Measurements from ENCODE around the gene CXXC5.
A peak's percentile ranks its signal among the peaks of the same experiment; 100 is the strongest.

CXXC5 gene

GRCh38 chr5:139668924-139669661, 20.9 kb downstream of the CXXC5 start:
- no peak for DNase-seq
- Histone ChIP-seq H3K4me1 (ENCODE audit: insufficient read depth, low read length) (peaks cover 68% of the 10 kb centered on the region), H3K4me2 (ENCODE audit: insufficient read depth, low read length) (peak overlapping the region; percentile 69), H3K36me3 (ENCODE audit: insufficient read depth, low read length) (no peaks in the 10 kb centered on the region), H4K20me1 (ENCODE audit: insufficient read depth, low read length) (peaks cover 27% of the 10 kb centered on the region), H3K27me3 (ENCODE audit: insufficient read depth, low read length, poor library complexity) (no peaks in the 10 kb centered on the region), H3K79me2 (ENCODE audit: insufficient read depth, low read length) (peaks cover 91% of the 10 kb centered on the region), H3K27ac (ENCODE audit: low read length) (peak overlapping the region; percentile 94), H2AFZ (ENCODE audit: low read depth, low read length) (peak overlapping the region; percentile 55; the same call in 1 of the 2 replicates), H3K9ac (ENCODE audit: low read depth, low read length) (peak overlapping the region; percentile 61), H3K9me3 (ENCODE audit: insufficient read depth, low read length, severe bottlenecking) (no peaks in the 10 kb centered on the region), H3K4me3 (ENCODE audit: low read depth in 1 of 2, low read length in 2 of 2) (peak overlapping the region in 1 of 2 experiments; percentile 52; a peak in 2 of 4 replicates)
- ATAC-seq (ENCODE audit: insufficient read depth, low read depth): peak; percentile 0; the same call in 1 of the 3 replicates
- no peak for TF ChIP-seq CTCF (IDR thresholded peaks at IDR 0.05; ENCODE audit: borderline replicate concordance, extremely low read depth, low read length, poor library complexity, severe bottlenecking)
- TF ChIP-seq EZH2 (IDR thresholded peaks at IDR 0.05; ENCODE audit: borderline replicate concordance, low read depth, low read length, severe bottlenecking): no peak

GRCh38 chr5:139669662-139670368, 21.7 kb downstream of the CXXC5 start:
- H3K4me2 ChIP-seq (ENCODE audit: insufficient read depth, low read length): peak overlapping the region; percentile 69
- peak; percentile 61 for ATAC-seq (ENCODE audit: insufficient read depth, low read depth)

GRCh38 chr5:139670369-139671095, 22.4 kb downstream of the CXXC5 start:
- TF ChIP-seq CTCF (IDR thresholded peaks at IDR 0.05; ENCODE audit: borderline replicate concordance, extremely low read depth, low read length, poor library complexity, severe bottlenecking): peak; percentile 72
- TF ChIP-seq EZH2 (IDR thresholded peaks at IDR 0.05; ENCODE audit: borderline replicate concordance, low read depth, low read length, severe bottlenecking): no peak
- H3K27ac ChIP-seq (ENCODE audit: low read length): peak overlapping the region; percentile 94

More at GRCh38 chr5:139669662-139670368, 21.7 kb downstream of the CXXC5 start:
- Histone ChIP-seq H3K4me3 (ENCODE audit: low read depth in 1 of 2, low read length in 2 of 2) (peak overlapping the region in 1 of 2 experiments; percentile 52; a peak in 2 of 4 replicates), H2AFZ (ENCODE audit: low read depth, low read length) (peak overlapping the region; percentile 55), H3K27me3 (ENCODE audit: insufficient read depth, low read length, poor library complexity) (no peaks in the 10 kb centered on the region), H3K4me1 (ENCODE audit: insufficient read depth, low read length) (peaks cover 69% of the 10 kb centered on the region), H3K79me2 (ENCODE audit: insufficient read depth, low read length) (peaks cover 91% of the 10 kb centered on the region), H3K9me3 (ENCODE audit: insufficient read depth, low read length, severe bottlenecking) (no peaks in the 10 kb centered on the region), H3K27ac (ENCODE audit: low read length) (peak overlapping the region; percentile 94), H4K20me1 (ENCODE audit: insufficient read depth, low read length) (peaks cover 22% of the 10 kb centered on the region), H3K36me3 (ENCODE audit: insufficient read depth, low read length) (no peaks in the 10 kb centered on the region), H3K9ac (ENCODE audit: low read depth, low read length) (peak overlapping the region; percentile 61)
- TF ChIP-seq EZH2 (IDR thresholded peaks at IDR 0.05; ENCODE audit: borderline replicate concordance, low read depth, low read length, severe bottlenecking) (no peak), CTCF (IDR thresholded peaks at IDR 0.05; ENCODE audit: borderline replicate concordance, extremely low read depth, low read length, poor library complexity, severe bottlenecking) (no peak)
- peak; percentile 87 for DNase-seq

More at GRCh38 chr5:139670369-139671095, 22.4 kb downstream of the CXXC5 start:
- peak; percentile 84 for ATAC-seq (ENCODE audit: insufficient read depth, low read depth)
- no peaks in the 10 kb centered on the region for H3K36me3 ChIP-seq (ENCODE audit: insufficient read depth, low read length)
- H3K79me2 ChIP-seq (ENCODE audit: insufficient read depth, low read length): peaks cover 91% of the 10 kb centered on the region
- peak overlapping the region in 1 of 2 experiments; percentile 52; a peak in 2 of 4 replicates for H3K4me3 ChIP-seq (ENCODE audit: low read depth in 1 of 2, low read length in 2 of 2)
- peak overlapping the region; percentile 61 for H3K9ac ChIP-seq (ENCODE audit: low read depth, low read length)
- peaks cover 25% of the 10 kb centered on the region for H4K20me1 ChIP-seq (ENCODE audit: insufficient read depth, low read length)
- no peaks in the 10 kb centered on the region for H3K27me3 ChIP-seq (ENCODE audit: insufficient read depth, low read length, poor library complexity)
- DNase-seq: peak; percentile 93
- peak overlapping the region; percentile 69 for H3K4me2 ChIP-seq (ENCODE audit: insufficient read depth, low read length)
- peak overlapping the region; percentile 55 for H2AFZ ChIP-seq (ENCODE audit: low read depth, low read length)
- H3K4me1 ChIP-seq (ENCODE audit: insufficient read depth, low read length): peaks cover 72% of the 10 kb centered on the region
- H3K9me3 ChIP-seq (ENCODE audit: insufficient read depth, low read length, severe bottlenecking): no peaks in the 10 kb centered on the region

Data from DND-41 (cell line).